Activated naive CD4-positive, alpha-beta T cell treated with anti-CD3 and anti-CD28 coated beads, Interleukin-2, amount 50 U/mL, for 72 hours (primary cell): Measurements from ENCODE around the gene DERL2. TPM values are rescaled to one million over a fixed set of nuclear protein-coding genes. Genes with fewer than 3 reads are reported as not detected.

Source experiments
- ATAC-seq, 2 donors: fragments of 150-1000 bp; cut with Tn5 transposase; 2 replicates each; pipeline ENCODE4 v1.10.0; 2021; ENCODE audit warnings: mild to moderate bottlenecking in 2 of 2, moderate library complexity in 2 of 2
- DNase-seq, 2 donors: peaks; one replicate each; pipeline ENCODE4 v3.0.0; 2021 to 2022; ENCODE audit warnings: low spot score in 2 of 2
- H3K27ac Mint-ChIP-seq, 2 donors: one replicate each; pipeline ENCODE4 v1.8.0; 2022; ENCODE audit warnings: mild to moderate bottlenecking in 2 of 2, mixed read lengths in 2 of 2
- H3K36me3 Mint-ChIP-seq, 2 donors: one replicate each; pipeline ENCODE4 v1.8.0; 2022; ENCODE audit warnings: mixed read lengths in 2 of 2
- H3K9me3 Mint-ChIP-seq, 2 donors: one replicate each; pipeline ENCODE4 v1.8.0; 2022; ENCODE audit warnings: mixed read lengths in 2 of 2
- total RNA-seq, 2 donors: library from RNA; stranded (reverse); gene quantifications; one replicate each; pipeline ENCODE4 v1.2.3, GENCODE V29; 2022

The DERL2 gene
- total RNA-seq, result 10 to 100 TPM; 58.3 to 63.8 TPM

DNA sequence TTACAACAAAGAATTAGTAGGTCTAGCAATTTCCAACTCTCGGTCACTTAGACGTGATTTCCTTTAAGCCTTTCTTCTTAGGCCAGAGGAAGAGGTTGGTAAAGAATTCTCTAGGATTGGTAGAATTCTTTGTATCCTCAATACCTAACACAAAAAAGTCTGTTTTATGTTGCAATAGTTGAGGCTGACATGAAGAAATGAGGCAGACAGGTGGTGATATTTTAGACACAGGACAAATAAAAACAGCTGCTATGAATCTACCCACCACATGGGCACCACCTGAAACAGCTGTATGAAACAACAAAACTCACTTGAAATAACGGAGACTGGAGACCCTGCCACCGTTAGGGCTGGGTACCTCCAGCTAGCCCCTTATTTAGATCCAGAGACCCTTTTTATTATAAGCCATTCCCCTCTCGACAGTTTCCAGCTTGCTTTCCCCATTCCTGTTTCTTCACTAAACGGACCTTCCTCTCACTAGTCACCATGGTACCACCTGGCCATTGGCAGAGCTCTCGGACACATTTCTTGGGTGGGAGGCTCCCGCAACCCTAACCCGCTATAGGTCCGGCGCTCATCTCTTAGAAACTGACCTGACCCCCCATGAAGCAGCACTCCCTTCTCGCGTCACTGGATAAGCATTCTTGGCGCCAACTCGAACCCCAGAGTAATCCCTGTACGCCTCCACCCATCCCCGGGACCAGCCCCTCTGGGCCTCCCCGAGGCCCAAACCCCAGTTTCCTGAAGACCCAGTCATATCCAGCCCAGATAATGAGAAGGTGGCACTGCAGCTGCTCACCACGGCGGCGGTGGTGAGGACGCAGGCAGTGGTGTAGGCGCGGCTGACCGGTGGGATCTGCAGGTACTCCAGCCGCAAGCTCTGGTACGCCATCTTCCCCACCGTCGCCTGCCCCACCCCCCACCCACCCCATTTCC lies at the start of gene DERL2:
Gene DERL2 (minus strand): TSS at position 909 of the 936 bp plus-strand sequence. CDS start 17 bp downstream, at position 892.
- no peaks in the 10 kb centered on the region for H3K9me3 Mint-ChIP-seq
- H3K36me3 Mint-ChIP-seq, result peaks cover 42 to 57% of the 10 kb centered on the region in 2 donors
- H3K27ac Mint-ChIP-seq, result peak within 1 kb of the TSS; percentile 96 to 99
- ATAC-seq, result peak; percentile 6 to 30
- DNase-seq, result no peak

DNA sequence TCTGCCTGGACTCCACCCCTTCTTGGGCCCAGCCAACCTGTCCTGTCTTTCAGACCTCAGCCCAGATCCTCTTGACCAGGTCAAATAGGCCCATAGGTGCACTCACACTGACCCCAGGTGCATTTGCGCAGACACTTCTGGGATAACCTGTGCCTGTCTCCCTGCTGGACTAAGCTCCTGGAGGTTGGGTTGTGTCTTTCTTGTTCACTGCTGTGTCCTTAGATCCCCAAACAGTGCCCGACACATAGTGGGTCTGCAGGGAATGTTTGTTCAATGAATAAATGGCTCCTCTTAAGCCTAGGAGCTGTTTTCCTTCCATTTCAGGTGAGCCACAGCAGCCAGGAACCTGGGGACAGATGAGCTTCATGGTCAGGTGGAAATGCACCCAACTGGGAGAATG lies 49.5 kb upstream of the DERL2 start:
- Mint-ChIP-seq H3K27ac (peak overlapping the region in 1 of 2 donors; percentile 47), H3K9me3 (no peaks in the 10 kb centered on the region), H3K36me3 (no peaks in the 10 kb centered on the region)
- ATAC-seq (no peak), DNase-seq (no peak)

DNA sequence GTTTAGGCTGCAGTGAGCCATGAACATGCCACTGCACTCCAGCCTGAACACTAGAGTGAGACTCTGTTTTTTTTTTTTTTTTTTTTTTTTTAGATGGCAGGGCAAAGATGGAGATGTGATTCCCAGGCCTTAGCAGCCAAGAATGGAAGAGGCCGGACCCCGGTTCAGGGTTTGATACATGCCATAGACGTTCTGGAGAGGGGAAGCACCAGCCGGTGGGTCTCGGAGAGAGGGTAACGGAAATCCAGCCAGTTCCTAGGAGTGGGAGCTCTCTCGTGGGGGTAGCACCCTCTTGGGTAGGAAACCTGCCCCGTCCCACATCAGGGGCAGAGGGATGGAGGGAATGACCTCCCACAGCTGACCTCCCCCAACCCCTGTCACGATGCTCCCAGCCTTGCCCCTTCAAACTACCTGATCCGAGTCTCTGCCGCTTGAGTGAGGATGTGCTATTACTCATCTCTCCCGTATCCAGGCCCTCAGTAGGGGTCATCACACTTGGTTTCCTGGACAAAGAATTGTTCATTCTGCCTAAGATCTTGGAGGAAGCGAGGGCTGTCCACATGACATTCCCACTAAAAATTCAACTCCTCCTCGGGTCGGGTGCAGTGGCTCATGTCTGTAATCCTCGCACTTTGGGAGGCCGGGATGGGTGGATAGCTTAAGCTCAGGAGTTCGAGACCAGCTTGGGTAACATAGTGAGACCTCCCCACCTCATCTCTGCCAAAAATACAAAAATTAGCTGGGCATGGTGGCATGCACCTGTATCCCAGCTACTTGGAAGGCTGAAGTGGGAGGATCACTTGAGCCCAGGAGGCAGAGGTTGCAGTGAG lies 47.7 kb upstream of the DERL2 start:
- ATAC-seq (no peak), DNase-seq (no peak)
- Mint-ChIP-seq H3K27ac (peak overlapping the region in 1 of 2 donors; percentile 62), H3K9me3 (no peaks in the 10 kb centered on the region), H3K36me3 (no peaks in the 10 kb centered on the region)

DNA sequence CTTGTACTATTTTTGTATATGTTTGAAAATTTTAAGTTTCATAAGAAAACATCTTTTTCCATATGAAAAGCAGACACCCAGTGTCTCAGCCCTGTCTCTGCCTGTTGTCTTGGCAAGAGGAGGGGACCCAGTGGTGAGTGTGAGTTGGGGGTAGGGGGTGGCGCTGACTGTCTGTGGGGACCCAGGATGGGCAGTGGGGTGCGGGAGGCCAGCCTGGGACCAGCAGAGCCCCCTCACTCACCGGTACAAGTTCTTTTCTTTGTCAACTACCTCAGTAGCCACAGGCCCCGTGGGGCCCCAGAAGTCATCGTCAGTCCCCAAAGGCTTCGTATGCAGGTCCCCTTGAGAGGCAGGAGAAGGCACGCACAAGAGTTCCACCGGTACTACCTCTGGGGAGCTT lies 46.6 kb upstream of the DERL2 start:
- H3K9me3 Mint-ChIP-seq, result no peaks in the 10 kb centered on the region
- DNase-seq (no peak), ATAC-seq (no peak)
- no peaks in the 10 kb centered on the region for H3K36me3 Mint-ChIP-seq
- H3K27ac Mint-ChIP-seq, result peak overlapping the region; percentile 51 to 62

- DNase-seq (no peak), ATAC-seq (no peak)
- Mint-ChIP-seq H3K9me3 (no peaks in the 10 kb centered on the region), H3K36me3 (no peaks in the 10 kb centered on the region), H3K27ac (peak overlapping the region in 1 of 2 donors; percentile 58)
Measured at GRCh38 chr17:5531085-5531418, 45.1 kb upstream of the DERL2 start.

- Mint-ChIP-seq H3K27ac (peak overlapping the region in 1 of 2 donors; percentile 53), H3K9me3 (no peaks in the 10 kb centered on the region), H3K36me3 (no peaks in the 10 kb centered on the region)
- no peak for ATAC-seq
- peak in 1 of 2 donors; percentile 23 for DNase-seq
Measured at GRCh38 chr17:5530265-5531084, 44.5 kb upstream of the DERL2 start.

DNA sequence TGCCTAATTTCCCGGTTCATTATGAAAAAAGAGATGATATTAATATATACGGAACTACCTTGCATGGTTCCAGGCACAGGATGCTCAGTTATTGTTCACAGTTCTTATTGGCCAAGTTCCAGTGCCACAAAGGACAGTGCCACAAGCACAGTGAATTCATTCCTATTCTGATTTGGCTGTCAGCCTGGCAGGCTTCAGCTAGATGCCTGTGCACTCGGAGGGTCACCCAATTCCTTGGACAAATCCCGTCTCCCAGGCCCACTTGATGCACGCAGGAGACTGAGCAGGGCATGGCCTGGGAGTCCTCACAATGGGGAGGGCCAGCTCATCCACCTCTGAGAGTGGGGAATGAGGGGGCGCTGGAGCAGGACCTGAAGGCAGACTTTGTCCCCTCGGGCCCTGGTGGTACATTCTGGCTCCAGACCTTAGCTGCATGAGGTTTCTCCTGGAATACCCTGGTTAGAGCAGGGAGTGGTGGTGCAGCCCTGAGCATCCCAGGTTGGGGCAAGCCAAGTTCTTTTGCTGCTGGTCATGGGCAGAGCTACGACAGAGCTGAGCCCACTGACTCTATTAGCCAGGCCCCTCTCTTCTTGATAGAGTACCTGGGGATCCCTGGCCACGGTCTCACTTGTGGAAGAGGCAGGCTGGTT lies 41.7 kb upstream of the DERL2 start:
- no peak for ATAC-seq
- Mint-ChIP-seq H3K9me3 (no peaks in the 10 kb centered on the region), H3K36me3 (no peaks in the 10 kb centered on the region), H3K27ac (peak overlapping the region; percentile 83 to 87)
- peak in 1 of 2 donors; percentile 49 for DNase-seq

GRCh38 chr17:5526821-5527598 lies 41.0 kb upstream of the DERL2 start:
- no peaks in the 10 kb centered on the region for H3K36me3 Mint-ChIP-seq

DNA sequence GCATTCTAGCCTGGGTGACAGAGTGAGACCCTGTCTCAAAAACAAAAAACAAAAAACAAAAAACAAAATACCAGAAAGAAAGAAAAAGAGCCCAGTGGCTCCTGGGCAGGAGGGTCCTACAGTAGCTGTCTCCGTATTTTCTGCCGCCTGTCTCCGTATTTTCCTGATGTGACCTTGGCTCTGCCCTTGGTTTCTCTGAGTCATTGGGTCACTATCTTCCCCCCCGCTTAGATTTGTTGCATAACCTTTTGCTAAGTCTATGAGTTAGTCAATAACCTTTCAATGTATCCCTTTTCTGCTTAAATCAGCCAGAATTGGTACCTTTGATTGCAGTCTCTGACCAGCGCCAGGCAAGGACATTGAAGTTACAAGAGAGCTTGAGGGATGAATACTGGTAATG lies 37.3 kb upstream of the DERL2 start:
- Mint-ChIP-seq H3K36me3 (no peaks in the 10 kb centered on the region), H3K9me3 (no peaks in the 10 kb centered on the region), H3K27ac (peak overlapping the region in 1 of 2 donors; percentile 18)
- ATAC-seq, result no peak
- DNase-seq, result no peak

More at GRCh38 chr17:5526821-5527598, 41.0 kb upstream of the DERL2 start:
- peak; percentile 97 to 98 for ATAC-seq
- Mint-ChIP-seq H3K27ac (peak overlapping the region; percentile 83 to 90), H3K9me3 (no peaks in the 10 kb centered on the region)
- DNase-seq, result peak; percentile 69 to 79

GRCh38 chr17:5522476-5522875 lies 36.5 kb upstream of the DERL2 start:
- ATAC-seq, result no peak
- Mint-ChIP-seq H3K9me3 (no peaks in the 10 kb centered on the region), H3K36me3 (peaks cover 0 to 7% of the 10 kb centered on the region in 2 donors)

DNA sequence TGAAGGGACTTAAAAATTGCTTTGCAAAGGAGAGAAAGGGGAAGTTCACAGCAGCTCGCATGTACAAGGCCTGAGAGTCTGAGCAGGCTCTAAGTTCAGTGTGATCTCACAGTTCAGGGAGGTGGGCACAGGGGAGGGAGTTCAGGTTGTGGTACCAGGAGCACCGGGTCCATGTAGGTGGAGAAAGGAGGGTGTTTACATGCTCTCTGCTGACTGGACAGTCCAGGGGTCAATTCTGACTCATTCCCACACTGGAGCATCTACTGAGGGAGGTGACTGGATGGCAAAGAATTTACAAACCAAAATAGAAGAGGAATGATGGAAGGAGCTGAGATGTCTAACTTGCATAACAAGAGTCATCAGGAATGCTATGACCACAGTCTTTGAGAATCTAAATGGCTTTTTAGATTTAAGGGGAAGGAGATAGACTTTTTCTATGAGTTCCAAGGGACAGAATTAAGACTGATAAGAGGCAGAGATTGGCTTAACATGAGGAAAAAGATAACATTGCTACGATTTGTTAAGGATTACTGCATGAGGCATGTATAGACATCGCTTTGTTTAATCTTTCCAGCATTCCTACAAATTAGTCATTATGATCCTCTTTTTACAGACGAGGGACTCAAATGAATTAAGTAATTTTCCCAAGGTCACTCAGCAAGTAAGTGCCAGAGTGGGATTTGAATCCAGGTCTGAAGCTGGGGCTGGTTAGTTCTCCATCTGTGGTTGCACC lies 30.2 kb upstream of the DERL2 start:
- ATAC-seq, result no peak
- DNase-seq, result no peak
- H3K9me3 Mint-ChIP-seq, result peaks cover 0 to 5% of the 10 kb centered on the region in 2 donors
- peaks cover 17 to 33% of the 10 kb centered on the region in 2 donors for H3K36me3 Mint-ChIP-seq
- no peak overlapping the region for H3K27ac Mint-ChIP-seq

More at GRCh38 chr17:5522476-5522875, 36.5 kb upstream of the DERL2 start:
- peak overlapping the region in 1 of 2 donors; percentile 31 for H3K27ac Mint-ChIP-seq
- DNase-seq, result no peak

- ATAC-seq, result no peak
- H3K27ac Mint-ChIP-seq, result peak overlapping the region in 1 of 2 donors; percentile 90
- peaks cover 17 to 33% of the 10 kb centered on the region in 2 donors for H3K36me3 Mint-ChIP-seq
- DNase-seq, result peak in 1 of 2 donors; percentile 37
- peaks cover 0 to 5% of the 10 kb centered on the region in 2 donors for H3K9me3 Mint-ChIP-seq
Measured at GRCh38 chr17:5514976-5515375, 29.0 kb upstream of the DERL2 start.

DNA sequence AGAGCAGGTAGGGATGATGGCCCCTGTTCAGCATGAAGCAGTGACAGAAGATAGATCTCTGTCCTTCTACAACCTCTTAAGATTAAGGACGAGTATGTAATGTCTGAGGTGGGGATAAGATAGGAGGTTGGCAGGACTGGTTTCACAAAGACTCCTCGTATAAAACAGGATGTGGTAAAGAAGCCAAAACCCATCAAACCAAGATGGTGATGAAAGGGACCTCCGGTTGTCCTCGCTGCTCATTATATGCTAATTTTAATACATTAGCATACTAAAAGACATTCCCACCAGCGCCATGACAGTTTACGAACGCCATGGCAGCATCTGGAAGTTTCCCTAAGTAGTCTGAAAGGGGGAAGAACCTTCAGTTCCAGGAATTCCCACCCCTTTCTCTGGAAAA lies 27.6 kb upstream of the DERL2 start:
- Mint-ChIP-seq H3K9me3 (peaks cover 0 to 5% of the 10 kb centered on the region in 2 donors), H3K36me3 (peaks cover 17 to 33% of the 10 kb centered on the region in 2 donors), H3K27ac (no peak overlapping the region)
- peak in 1 of 2 donors; percentile 45 for DNase-seq
- ATAC-seq, result peak; percentile 51 to 74

DNA sequence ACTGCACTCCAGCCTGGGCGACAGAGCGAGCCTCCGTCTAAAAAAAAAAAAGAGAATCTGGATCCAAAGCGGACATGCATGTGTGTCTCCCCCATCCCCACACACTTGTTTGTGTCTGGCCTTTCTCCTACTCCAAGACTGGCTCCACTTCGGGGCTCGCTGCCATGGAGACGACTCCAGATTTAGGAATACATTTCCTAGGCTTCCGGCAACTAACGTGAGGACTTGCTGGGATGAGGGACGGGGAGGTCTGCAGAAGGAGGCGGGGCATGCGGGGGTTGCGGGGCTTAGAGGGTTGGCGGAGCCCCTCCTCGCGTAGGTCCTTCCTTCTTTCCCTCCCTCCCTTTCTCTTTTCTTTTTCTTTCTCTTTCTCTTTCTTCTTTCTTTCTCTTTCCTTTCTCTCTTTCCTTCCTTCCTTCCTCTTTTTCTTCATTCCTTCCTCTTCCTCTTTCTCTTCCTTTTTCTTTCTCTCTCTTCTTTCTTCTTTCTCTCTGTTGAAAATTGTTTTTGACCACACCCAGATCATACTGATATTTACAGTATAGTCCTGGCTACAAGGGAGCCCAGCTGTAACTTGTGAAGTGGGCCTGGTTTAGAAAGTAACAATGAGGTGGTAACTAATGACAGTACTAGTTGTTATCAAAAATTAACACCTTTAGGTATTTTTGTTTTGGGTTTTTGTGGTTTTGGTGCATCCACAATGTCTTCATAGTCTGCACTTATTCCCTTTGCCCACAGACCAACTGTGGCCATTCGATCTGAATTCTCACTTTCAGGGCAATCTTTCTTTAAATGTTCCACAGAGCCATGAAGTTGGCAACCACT lies 25.6 kb upstream of the DERL2 start:
- H3K27ac Mint-ChIP-seq, result no peak overlapping the region

More for the DNA sequence above, 25.6 kb upstream of the DERL2 start:
- ATAC-seq (no peak), DNase-seq (no peak)
- H3K36me3 Mint-ChIP-seq, result peaks cover 17 to 26% of the 10 kb centered on the region in 2 donors
- H3K9me3 Mint-ChIP-seq, result peaks cover 0 to 5% of the 10 kb centered on the region in 2 donors
